HepG2 (cell line): ENCODE measurements around the gene XXYLT1. TPM values are rescaled to one million over a fixed set of nuclear protein-coding genes. Genes with fewer than 3 reads are reported as not detected.
A peak's percentile ranks its signal among the peaks of the same experiment; 100 is the strongest.

ENCODE experiments used
- ATAC-seq: fragments of 200-7000 bp; cut with Tn5 transposase; 3 replicates; pipeline ENCODE4 v1.9.1; 2020; ENCODE audit warnings: mild to moderate bottlenecking, moderate library complexity
- BruUV-seq: library from RNA; stranded (reverse); fragments of 400-500 nt; replicated peaks from 2 replicates; lab custom pipeline; 2021; lab: Mats Ljungman, UMichigan
- CTCF ChIA-PET: fragments of 300-600 bp; formaldehyde crosslinking; extraction: SDS; loops from one replicate; lab custom pipeline; 2021; ENCODE audit warnings: low total read pairs, inconsistent platforms, low intra/inter-chr PET ratio; lab: Yijun Ruan, JAX
- POLR2A ChIA-PET: fragments of 350-600 bp; sonication (Branson Sonifier 250); formaldehyde crosslinking; loops from one replicate; lab custom pipeline; 2020; ENCODE audit warnings: antibody characterized with exemption, inconsistent platforms; lab: Yijun Ruan, JAX
- DNase-seq: peaks from one replicate; pipeline ENCODE4 v3.0.0-alpha.2; 2015; ENCODE audit warnings: low spot score
- FAIRE-seq: peaks from 3 replicates; lab custom pipeline; 2011; peaks lifted over from hg19 to GRCh38; lab: Jason Lieb, UNC
- H2AFZ ChIP-seq: one replicate; pipeline ENCODE4 v1.6.1; 2011; ENCODE audit warnings: low read length, inconsistent platforms
- H3K27ac ChIP-seq: fragments of 300-600 bp; 3 replicates; pipeline ENCODE4 v1.8.0; 2011; ENCODE audit warnings: mixed run types, mild to moderate bottlenecking, mixed read lengths, low read length, inconsistent platforms; ENCODE audit not compliant: insufficient read depth; ENCODE audit errors: extremely low read length
- H3K27me3 ChIP-seq, 2 experiments: fragments of 200-600 bp in 1 of 2; 2 replicates in 1 of 2; 3 replicates in 1 of 2; pipeline versions ENCODE4 v1.6.0 to v1.8.0; 2011; ENCODE audit warnings: low read length in 2 of 2, mild to moderate bottlenecking in 2 of 2, moderate library complexity in 2 of 2, inconsistent platforms in 1 of 2; ENCODE audit not compliant: insufficient read depth in 2 of 2, control insufficient read depth in 1 of 2
- H3K36me3 ChIP-seq, 2 experiments: fragments of 200-600 bp in 1 of 2; replicated peaks in 1 of 2; 2 replicates in 1 of 2; 3 replicates in 1 of 2; pipeline versions ENCODE4 v1.5.1 to v1.8.0; 2011; ENCODE audit warnings: low read length in 2 of 2, inconsistent platforms in 1 of 2; ENCODE audit not compliant: insufficient read depth in 2 of 2, control insufficient read depth in 1 of 2
- H3K4me1 ChIP-seq: 2 replicates; pipeline ENCODE4 v1.5.1; 2012; ENCODE audit warnings: low read length, inconsistent platforms; ENCODE audit not compliant: insufficient read depth
- H3K4me2 ChIP-seq: 2 replicates; pipeline ENCODE4 v1.6.0; 2011; ENCODE audit warnings: low read depth, low read length, inconsistent platforms
- H3K4me3 ChIP-seq, 3 experiments: fragments of 200-600 bp in 1 of 3; sonication (generic), shearing (Covaris generic) in 1 of 3; replicated peaks in 1 of 3; 2 replicates each; pipeline ENCODE4 v1.5.1; 2011 to 2016; ENCODE audit warnings: low read length in 3 of 3, inconsistent platforms in 2 of 3, low read depth in 2 of 3, mild to moderate bottlenecking in 2 of 3, control low read depth in 1 of 3, mixed read lengths in 1 of 3; ENCODE audit not compliant: insufficient read depth in 1 of 3
- H3K79me2 ChIP-seq: one replicate; pipeline ENCODE4 v1.6.1; 2011; ENCODE audit warnings: low read length, inconsistent platforms; ENCODE audit not compliant: insufficient read depth
- H3K9ac ChIP-seq: 2 replicates; pipeline ENCODE4 v1.6.0; 2011; ENCODE audit warnings: mild to moderate bottlenecking, low read depth, low read length, inconsistent platforms; ENCODE audit not compliant: insufficient read depth
- H3K9me3 ChIP-seq: 2 replicates; pipeline ENCODE4 v1.5.1; 2012; ENCODE audit warnings: mild to moderate bottlenecking, low read length
- H4K20me1 ChIP-seq: 2 replicates; pipeline ENCODE4 v1.6.0; 2011; ENCODE audit warnings: inconsistent platforms, mild to moderate bottlenecking, low read length, moderate library complexity; ENCODE audit not compliant: insufficient read depth
- BRD4 ChIP-seq: sonication (generic); formaldehyde crosslinking; IDR thresholded peaks from 2 replicates; pipeline ENCODE4 v1.4.0; 2020; ENCODE audit warnings: missing genetic modification reagents
- FOXJ3 ChIP-seq: sonication (generic); formaldehyde crosslinking; IDR thresholded peaks from 2 replicates; pipeline ENCODE4 v1.4.0; 2020; ENCODE audit warnings: missing genetic modification reagents, mild to moderate bottlenecking, borderline replicate concordance
- FOXK1 ChIP-seq: sonication (generic); formaldehyde crosslinking; IDR thresholded peaks from 2 replicates; pipeline ENCODE4 v1.4.0; 2020; ENCODE audit warnings: low read depth, missing genetic modification reagents, borderline replicate concordance
- FOXP4 ChIP-seq: sonication (generic); formaldehyde crosslinking; IDR thresholded peaks from 2 replicates; pipeline ENCODE4 v1.4.0; 2020; ENCODE audit warnings: missing genetic modification reagents
- GMEB1 ChIP-seq: sonication (generic); formaldehyde crosslinking; IDR thresholded peaks from 2 replicates; pipeline ENCODE4 v1.5.1; 2020; ENCODE audit warnings: missing genetic modification reagents, mild to moderate bottlenecking, borderline replicate concordance
- HHEX ChIP-seq: IDR thresholded peaks from 2 replicates; pipeline ENCODE4 v1.6.1; 2016; ENCODE audit warnings: control low read depth
- HNF4A ChIP-seq: sonication (generic); formaldehyde crosslinking; IDR thresholded peaks from 2 replicates; pipeline ENCODE4 v1.4.0; 2020; ENCODE audit warnings: missing genetic modification reagents
- MED1 ChIP-seq: sonication (generic); formaldehyde crosslinking; IDR thresholded peaks from 2 replicates; pipeline ENCODE4 v1.4.0; 2020; ENCODE audit warnings: missing genetic modification reagents
- NFYB ChIP-seq: sonication (generic); formaldehyde crosslinking; IDR thresholded peaks from 2 replicates; pipeline ENCODE4 v1.4.0; 2020; ENCODE audit warnings: missing genetic modification reagents
- ZFY ChIP-seq: sonication (generic); formaldehyde crosslinking; IDR thresholded peaks from 2 replicates; pipeline ENCODE4 v1.4.0; 2020; ENCODE audit warnings: missing genetic modification reagents
- ZNF790 ChIP-seq: sonication (generic); formaldehyde crosslinking; IDR thresholded peaks from 2 replicates; pipeline ENCODE4 v1.8.0; 2022; ENCODE audit warnings: missing genetic modification reagents, mild to moderate bottlenecking, borderline replicate concordance
- ZSCAN29 ChIP-seq: sonication (generic); formaldehyde crosslinking; conservative IDR thresholded peaks from 2 replicates; pipeline ENCODE4 v1.4.0; 2020; ENCODE audit warnings: mild to moderate bottlenecking, missing genetic modification reagents
- WGBS: methylation state at CpG from one replicate; pipeline ENCODE4 v1.1.6; 2017; ENCODE audit warnings: low lambda C conversion rate; 5-methylcytosine and 5-hydroxymethylcytosine counted together
- in situ Hi-C: cut with HindIII; loops from 2 replicates; pipeline ENCODE4 v1.10.0; 2017; ENCODE audit warnings: low pct_unique_long_range_greater_than_20kb; ENCODE audit not compliant: extremely low pct_ligation_motif_present
- intact Hi-C: fragments of 100-400 bp; cut with micrococcal nuclease; formaldehyde crosslinking; loops from one replicate; pipeline ENCODE4 v1.10.0; 2022; ENCODE audit not compliant: unreplicated experiment
- polyA plus RNA-seq, 8 experiments: library from polyadenylated mRNA; depleted of rRNA in 3 of 8; stranded (reverse) in 7 of 8; unstranded in 1 of 8; fragments of >200 nt; fragmentation: Illumina TruSeq in 4 of 8; extraction: Trizol in 4 of 8; gene quantifications; 2 replicates each; pipeline versions ENCODE4 v1.2.1 to v1.2.3, GENCODE V29; 2011 to 2016; ENCODE audit warnings: low read depth in 4 of 8, missing spikeins in 1 of 8, mixed read lengths in 1 of 8; ENCODE audit not compliant: insufficient read depth in 1 of 8
- total RNA-seq, 5 experiments: library from RNA; depleted of rRNA; stranded (reverse); fragments of >200 nt; fragmentation: Illumina TruSeq; extraction: Trizol; gene quantifications; 2 replicates each; pipeline ENCODE4 v1.2.3, GENCODE V29; 2016; ENCODE audit warnings: low read depth in 1 of 5
- TF ChIP-seq, protein P1 (sequence below): IDR thresholded peaks from 2 replicates; pipeline ENCODE4 v1.6.1; 2016; ENCODE audit warnings: low read depth, missing genetic modification reagents, missing compliant biosample characterization

The XXYLT1 gene
- total and polyA plus RNA-seq, 2 of the 13 experiments (the other 11 are each of a cell fraction or from before 2014, with no cell fraction given) = 17.7 to 19.0 TPM

GRCh38 chr3:195032106-195032759 is 238.7 kb downstream of the XXYLT1 start (continued):
- TF ChIP-seq NFYB (CRISPR knock-in tag) (no peak), ZSCAN29 (CRISPR knock-in tag) (no peak), BRD4 (CRISPR knock-in tag) (0 out of 2 replicates have a peak, but pooled peaks have one; percentile 40)
- TF ChIP-seq, all 625 proteins: peak for 6

DNA sequence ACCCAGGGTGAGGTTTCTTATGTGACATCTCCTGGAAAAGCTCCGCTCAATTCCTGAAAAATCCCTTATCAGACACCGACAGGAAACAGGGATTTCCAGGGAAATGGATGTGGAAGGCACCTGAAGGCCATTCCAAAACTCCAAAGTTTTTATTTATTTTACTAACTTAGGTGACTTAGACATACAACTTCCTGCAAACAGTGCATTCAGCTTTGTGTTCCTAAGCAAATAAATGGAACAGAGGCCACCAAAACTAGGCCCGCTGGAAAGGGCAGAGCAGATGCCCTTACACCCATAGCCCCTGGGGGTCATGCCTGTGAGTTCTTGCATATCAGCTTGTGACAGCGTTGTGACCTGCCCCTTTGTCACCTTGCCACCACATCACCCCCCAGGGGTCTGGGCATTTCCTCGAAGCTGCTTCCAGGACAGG is 239.4 kb downstream of the XXYLT1 start:
- H3K4me1 ChIP-seq = peaks cover 74% of the 10 kb centered on the region
- FAIRE-seq = peak; percentile 83
- BruUV-seq = no TSS peak
- peak; percentile 69 for ATAC-seq
- DNase-seq = peak; percentile 81
- ChIA-PET POLR2A (interaction anchor here (0.6 to 1.8 kb wide), 5 partner anchors 8 to 398 kb away, joined by 3 to 5 read pairs (median 3); partner anchors contain the start of gene LSG1), CTCF (no interaction called here)
- WGBS = 0% methylated on average over 3 of the region's 5 CpGs
- no peaks in the 10 kb centered on the region for H3K79me2 ChIP-seq
- peak overlapping the region in 1 of 3 experiments; percentile 24; a peak in 2 of 6 replicates for H3K4me3 ChIP-seq
- H3K36me3 ChIP-seq = no peaks in the 10 kb centered on the region
- H3K27ac ChIP-seq = no peak overlapping the region
- intact Hi-C loops = loop anchor here (10.0 kb wide), 1 partner anchor 73 kb away; no protein-coding TSS in a partner anchor
- peak overlapping the region; percentile 70 for H3K4me2 ChIP-seq
- no peaks in the 10 kb centered on the region; the same call in 1 of the 2 replicates for H4K20me1 ChIP-seq
- H3K9me3 ChIP-seq = no peaks in the 10 kb centered on the region
- in situ Hi-C loops = loop anchor here (5.0 kb wide), 1 partner anchor 76 kb away; no protein-coding TSS in a partner anchor
- H3K9ac ChIP-seq = no peak overlapping the region
- H3K27me3 ChIP-seq = peaks cover 0 to 45% of the 10 kb centered on the region in 2 experiments; a peak in 4 of 5 replicates
- no peak overlapping the region for H2AFZ ChIP-seq
- TF ChIP-seq MED1 (CRISPR knock-in tag) (peak; percentile 59), ZNF790 (CRISPR knock-in tag) (no peak), FOXK1 (peak; percentile 46; the same call in 1 of the 2 replicates), GMEB1 (CRISPR knock-in tag) (no peak), HHEX (peak; percentile 76), HNF4A (peak; percentile 68), FOXP4 (CRISPR knock-in tag) (peak; percentile 87), ZFY (CRISPR knock-in tag) (peak; percentile 14; the same call in 1 of the 2 replicates), FOXJ3 (CRISPR knock-in tag) (peak; percentile 73; the same call in 1 of the 2 replicates)
- TF ChIP-seq, protein P1, sequence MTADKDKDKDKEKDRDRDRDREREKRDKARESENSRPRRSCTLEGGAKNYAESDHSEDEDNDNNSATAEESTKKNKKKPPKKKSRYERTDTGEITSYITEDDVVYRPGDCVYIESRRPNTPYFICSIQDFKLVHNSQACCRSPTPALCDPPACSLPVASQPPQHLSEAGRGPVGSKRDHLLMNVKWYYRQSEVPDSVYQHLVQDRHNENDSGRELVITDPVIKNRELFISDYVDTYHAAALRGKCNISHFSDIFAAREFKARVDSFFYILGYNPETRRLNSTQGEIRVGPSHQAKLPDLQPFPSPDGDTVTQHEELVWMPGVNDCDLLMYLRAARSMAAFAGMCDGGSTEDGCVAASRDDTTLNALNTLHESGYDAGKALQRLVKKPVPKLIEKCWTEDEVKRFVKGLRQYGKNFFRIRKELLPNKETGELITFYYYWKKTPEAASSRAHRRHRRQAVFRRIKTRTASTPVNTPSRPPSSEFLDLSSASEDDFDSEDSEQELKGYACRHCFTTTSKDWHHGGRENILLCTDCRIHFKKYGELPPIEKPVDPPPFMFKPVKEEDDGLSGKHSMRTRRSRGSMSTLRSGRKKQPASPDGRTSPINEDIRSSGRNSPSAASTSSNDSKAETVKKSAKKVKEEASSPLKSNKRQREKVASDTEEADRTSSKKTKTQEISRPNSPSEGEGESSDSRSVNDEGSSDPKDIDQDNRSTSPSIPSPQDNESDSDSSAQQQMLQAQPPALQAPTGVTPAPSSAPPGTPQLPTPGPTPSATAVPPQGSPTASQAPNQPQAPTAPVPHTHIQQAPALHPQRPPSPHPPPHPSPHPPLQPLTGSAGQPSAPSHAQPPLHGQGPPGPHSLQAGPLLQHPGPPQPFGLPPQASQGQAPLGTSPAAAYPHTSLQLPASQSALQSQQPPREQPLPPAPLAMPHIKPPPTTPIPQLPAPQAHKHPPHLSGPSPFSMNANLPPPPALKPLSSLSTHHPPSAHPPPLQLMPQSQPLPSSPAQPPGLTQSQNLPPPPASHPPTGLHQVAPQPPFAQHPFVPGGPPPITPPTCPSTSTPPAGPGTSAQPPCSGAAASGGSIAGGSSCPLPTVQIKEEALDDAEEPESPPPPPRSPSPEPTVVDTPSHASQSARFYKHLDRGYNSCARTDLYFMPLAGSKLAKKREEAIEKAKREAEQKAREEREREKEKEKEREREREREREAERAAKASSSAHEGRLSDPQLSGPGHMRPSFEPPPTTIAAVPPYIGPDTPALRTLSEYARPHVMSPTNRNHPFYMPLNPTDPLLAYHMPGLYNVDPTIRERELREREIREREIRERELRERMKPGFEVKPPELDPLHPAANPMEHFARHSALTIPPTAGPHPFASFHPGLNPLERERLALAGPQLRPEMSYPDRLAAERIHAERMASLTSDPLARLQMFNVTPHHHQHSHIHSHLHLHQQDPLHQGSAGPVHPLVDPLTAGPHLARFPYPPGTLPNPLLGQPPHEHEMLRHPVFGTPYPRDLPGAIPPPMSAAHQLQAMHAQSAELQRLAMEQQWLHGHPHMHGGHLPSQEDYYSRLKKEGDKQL = peak; percentile 37
